A673 (cell line): ENCODE data around the gene ADI1. TPM values are rescaled to one million over a fixed set of nuclear protein-coding genes. Genes with fewer than 3 reads are reported as not detected.

Source experiments
- total RNA-seq: library from RNA; stranded (reverse); gene quantifications from 2 replicates; pipeline ENCODE4 v1.2.3, GENCODE V29; 2021

The ADI1 gene
- total RNA-seq, 1 experiment from 2014 or later, result 68.3 TPM

Other genes starting within 250 kb of the ADI1 start
- gene EIPR1, start 141.7 kb downstream of the ADI1 start, total RNA-seq, result 37.0 and 41.7 TPM in 2 replicates
- 91.1 and 94.4 TPM in 2 replicates for gene TRAPPC12, start 139.8 kb downstream of the ADI1 start, total RNA-seq
- gene RNASEH1, start 38.8 kb upstream of the ADI1 start, total RNA-seq, result 45.3 and 48.3 TPM in 2 replicates
- gene RPS7, start 55.7 kb upstream of the ADI1 start, total RNA-seq, result 1,383 and 1,475 TPM in 2 replicates
- 0.63 and 0.77 TPM in 2 replicates for gene COLEC11, start 75.6 kb upstream of the ADI1 start, total RNA-seq
- not detected in 2 replicates for gene ALLC, start 138.7 kb upstream of the ADI1 start, total RNA-seq
- gene DCDC2C, start 184.0 kb upstream of the ADI1 start, total RNA-seq, result 0.43 and 0.81 TPM in 2 replicates